DOHH2 (cell line): ENCODE data around the gene NEK5.

Experiments
- EZH2phosphoT487 ChIP-seq: fragments of 200-600 bp; sonication (generic); IDR thresholded peaks from 2 replicates; pipeline ENCODE4 v1.6.1; 2017; ENCODE audit warnings: borderline replicate concordance, mild to moderate bottlenecking, antibody characterized with exemption, low read length, moderate library complexity, mixed read lengths
- TF ChIP-seq, protein P1 (sequence below): fragments of 200-600 bp; sonication (generic); IDR thresholded peaks from one replicate; pipeline ENCODE4 v1.5.1; 2014; ENCODE audit warnings: antibody characterized with exemption, mild to moderate bottlenecking, low read depth, low read length; ENCODE audit not compliant: poor library complexity, severe bottlenecking

DNA sequence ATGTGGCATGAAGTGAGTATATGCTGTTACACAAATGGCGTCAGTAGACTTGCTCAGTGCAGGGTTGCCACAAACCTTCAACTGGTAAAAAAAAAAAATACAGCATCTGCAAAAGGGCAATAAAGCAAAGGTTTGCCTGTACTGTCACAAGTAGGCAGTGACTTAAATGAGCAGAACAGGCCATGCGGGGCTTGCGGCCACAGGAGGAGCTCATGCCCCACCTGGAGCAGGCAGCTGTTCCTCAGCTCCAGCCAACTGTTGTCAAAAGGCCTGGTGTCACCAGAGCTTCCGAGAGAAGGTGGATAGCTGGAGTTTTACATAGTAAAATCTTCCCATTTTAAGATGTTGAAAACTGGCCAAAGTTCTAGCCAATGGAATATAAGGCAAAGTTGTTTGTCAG, 125.3 kb downstream of the NEK5 start:
- TF ChIP-seq, protein P1, sequence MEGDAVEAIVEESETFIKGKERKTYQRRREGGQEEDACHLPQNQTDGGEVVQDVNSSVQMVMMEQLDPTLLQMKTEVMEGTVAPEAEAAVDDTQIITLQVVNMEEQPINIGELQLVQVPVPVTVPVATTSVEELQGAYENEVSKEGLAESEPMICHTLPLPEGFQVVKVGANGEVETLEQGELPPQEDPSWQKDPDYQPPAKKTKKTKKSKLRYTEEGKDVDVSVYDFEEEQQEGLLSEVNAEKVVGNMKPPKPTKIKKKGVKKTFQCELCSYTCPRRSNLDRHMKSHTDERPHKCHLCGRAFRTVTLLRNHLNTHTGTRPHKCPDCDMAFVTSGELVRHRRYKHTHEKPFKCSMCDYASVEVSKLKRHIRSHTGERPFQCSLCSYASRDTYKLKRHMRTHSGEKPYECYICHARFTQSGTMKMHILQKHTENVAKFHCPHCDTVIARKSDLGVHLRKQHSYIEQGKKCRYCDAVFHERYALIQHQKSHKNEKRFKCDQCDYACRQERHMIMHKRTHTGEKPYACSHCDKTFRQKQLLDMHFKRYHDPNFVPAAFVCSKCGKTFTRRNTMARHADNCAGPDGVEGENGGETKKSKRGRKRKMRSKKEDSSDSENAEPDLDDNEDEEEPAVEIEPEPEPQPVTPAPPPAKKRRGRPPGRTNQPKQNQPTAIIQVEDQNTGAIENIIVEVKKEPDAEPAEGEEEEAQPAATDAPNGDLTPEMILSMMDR, result no peak
- TF ChIP-seq EZH2phosphoT487, result no peak
